Epithelial cell of prostate (primary cell): Measurements from ENCODE around the gene VSIG10L2.
"Not testable (repeated sequence)": the region's sequence is repeated elsewhere in the genome, so short reads cannot be mapped to it uniquely, and the experiment has no call there.

ENCODE experiments used
- DNase-seq: peaks from one replicate; pipeline ENCODE4 v3.0.0-alpha.2; 2011; ENCODE audit warnings: low read depth, low spot score
- H3K27ac ChIP-seq: fragments of 450-650 bp; 2 replicates; pipeline ENCODE4 v1.5.1; 2017; ENCODE audit warnings: mild to moderate bottlenecking

Gene VSIG10L2

DNA sequence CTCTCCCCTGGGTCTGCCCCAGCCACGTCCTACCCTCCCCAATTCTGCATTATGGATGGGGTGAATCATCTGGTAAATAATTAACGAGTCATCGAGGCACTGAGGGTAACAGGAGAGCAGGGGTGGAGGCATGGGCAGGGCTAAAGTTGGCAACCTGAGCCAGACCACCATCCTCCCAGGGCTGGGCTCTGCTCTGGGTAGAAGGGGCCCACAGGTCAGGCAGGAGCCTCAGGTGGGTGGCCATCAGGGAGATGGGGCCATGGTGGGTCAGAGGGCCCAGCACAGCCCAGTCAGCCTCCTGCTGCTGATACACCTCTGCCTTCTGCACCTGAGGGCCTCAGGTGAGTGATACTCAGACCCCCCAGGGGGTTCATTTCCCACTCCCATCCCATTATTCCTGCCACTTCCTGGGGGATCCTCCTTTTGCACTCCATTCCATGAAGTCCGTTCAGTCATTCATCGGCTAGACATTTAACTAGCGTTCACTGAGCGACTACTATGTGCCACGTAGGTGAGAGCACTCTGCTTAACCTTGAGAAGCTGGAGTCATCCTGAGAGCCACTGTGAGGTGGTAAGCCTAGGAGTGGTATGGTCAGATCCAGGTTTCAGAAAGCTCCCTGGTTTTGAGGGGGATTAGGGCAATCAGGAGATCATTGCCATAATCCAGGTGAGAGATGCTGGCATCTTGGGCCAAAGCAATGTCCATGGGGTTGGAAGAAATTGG lies at the start of gene VSIG10L2:
VSIG10L2 (plus strand) TSS at position 248 of the 724 bp plus-strand sequence; CDS start at position 260, 12 bp downstream.
- DNase-seq, result no peak
- no peak within 1 kb of the TSS for H3K27ac ChIP-seq

DNA sequence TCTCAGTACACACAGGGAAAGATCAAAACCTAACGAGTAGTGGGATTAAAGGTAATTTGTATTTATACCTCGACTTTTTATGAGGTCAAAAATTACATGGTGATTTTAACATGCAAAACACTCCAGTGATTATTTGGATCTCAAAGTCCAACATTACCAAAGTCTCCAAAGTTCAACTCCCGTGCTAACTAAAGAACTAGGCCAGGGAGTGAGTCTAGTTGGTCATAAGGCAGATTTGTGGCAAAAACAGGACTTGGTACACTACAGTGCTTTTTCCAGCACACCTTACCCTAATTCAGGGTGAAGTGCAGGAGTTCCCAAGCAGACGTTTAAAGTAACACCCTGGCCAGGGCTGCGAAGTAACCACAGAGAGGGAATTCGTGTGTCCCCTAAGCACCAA lies 44.0 kb upstream of the VSIG10L2 start:
- H3K27ac ChIP-seq, result no peak overlapping the region

DNA sequence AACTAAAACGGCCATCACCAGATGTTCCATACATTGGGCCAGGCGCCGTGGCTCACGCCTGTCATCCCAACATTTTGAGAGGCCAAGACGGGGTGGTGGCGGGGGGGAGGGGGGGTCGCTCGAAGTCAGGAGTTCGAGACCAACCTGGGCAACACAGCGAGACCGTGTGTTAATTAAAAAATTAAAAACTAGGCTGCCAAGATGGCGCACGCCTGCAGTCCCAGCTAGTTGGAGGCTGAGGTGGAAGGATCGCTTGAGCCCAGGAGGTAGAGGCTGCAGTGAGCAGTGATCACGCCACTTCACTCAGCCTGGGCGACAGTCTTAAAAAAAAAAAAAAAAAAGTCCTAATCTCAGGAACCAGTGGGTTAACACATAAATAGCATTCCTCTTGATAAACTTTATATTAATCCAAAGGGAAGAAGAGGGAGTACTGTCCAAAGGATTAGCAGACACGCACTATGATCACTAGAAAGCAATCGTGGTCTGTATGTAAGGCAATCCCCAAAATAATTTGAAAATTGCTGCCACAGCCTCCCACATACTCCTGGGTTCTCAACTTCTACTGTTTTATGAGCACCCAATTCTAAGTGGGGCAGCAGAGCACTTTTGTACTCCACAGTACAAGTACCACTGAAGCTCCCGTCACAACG lies 43.4 kb upstream of the VSIG10L2 start:
- H3K27ac ChIP-seq, result peak overlapping the region; percentile 39
- DNase-seq, result no peak

More for the DNA sequence above, 44.0 kb upstream of the VSIG10L2 start:
- DNase-seq, result no peak

- H3K27ac ChIP-seq, result peak within 1 kb of the TSS; percentile 39
- DNase-seq, result no peak
Observed at GRCh38 chr11:125902927-125903710, 42.7 kb upstream of the VSIG10L2 start, which contains the start of gene PUS3. Gene PUS3 (minus strand): TSS chr11:125903206. CDS start chr11:125896284, 6,922 bp downstream.

GRCh38 chr11:125903711-125904659 lies 41.9 kb upstream of the VSIG10L2 start, which contains the start of gene DDX25:
Gene DDX25 (plus strand): TSS chr11:125904508. CDS start chr11:125904518, 10 bp downstream.
- H3K27ac ChIP-seq, result no peak within 1 kb of the TSS
- DNase-seq, result no peak

- DNase-seq, result no peak
- H3K27ac ChIP-seq, result no peak overlapping the region
Observed at GRCh38 chr11:125904678-125905077, 41.2 kb upstream of the VSIG10L2 start.

GRCh38 chr11:125910226-125910849 lies 35.5 kb upstream of the VSIG10L2 start:
- H3K27ac ChIP-seq, result no peak overlapping the region

DNA sequence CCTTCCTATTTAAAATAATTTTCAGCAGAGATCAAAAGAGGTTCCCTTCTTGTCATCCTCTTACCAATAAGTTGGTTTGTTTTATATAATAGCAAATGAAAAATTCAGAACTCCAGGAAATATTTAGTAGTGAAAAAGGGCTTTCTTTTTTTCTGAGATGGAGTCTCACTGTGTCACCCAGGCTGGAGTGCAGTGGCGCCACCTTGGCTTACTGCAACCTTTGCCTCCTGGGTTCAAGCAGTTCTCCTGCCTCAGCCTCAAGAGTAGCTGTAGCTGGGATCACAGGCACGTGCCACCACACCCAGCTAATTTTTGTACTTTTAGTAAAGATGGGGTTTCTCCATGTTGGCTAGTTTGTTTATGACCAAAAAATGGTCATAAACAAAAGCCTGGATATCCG lies 31.2 kb upstream of the VSIG10L2 start:
- not testable (repeated sequence) for H3K27ac ChIP-seq, DNase-seq

More at GRCh38 chr11:125910226-125910849, 35.5 kb upstream of the VSIG10L2 start:
- no peak for DNase-seq

DNA sequence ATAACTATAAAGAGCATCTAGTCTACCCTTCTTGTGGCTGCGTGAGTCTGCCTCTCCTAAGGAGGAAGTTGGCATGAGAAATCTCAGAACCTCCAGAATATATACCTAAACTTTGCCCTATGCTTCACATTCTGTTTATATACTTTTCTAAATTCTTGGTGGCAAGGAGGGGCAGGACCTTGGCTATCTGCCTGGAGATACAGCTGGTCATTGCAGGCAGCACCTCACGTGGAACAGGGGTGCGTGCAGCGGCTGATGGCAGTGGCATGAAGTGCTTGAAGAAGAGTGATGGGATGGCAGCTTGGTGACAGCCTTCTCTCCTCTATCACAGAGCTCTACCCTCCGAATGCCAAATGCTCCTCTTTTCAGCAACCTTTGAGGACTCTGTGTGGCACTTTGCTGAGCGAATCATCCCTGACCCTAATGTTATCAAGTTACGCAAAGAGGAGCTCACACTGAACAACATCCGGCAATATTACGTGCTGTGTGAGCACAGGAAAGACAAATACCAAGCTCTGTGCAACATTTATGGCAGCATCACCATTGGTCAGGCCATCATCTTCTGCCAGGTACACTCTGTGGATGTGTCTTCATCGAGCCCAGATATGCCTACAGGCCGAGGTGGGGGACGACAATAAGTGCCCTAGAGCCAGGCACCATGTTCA lies 29.0 kb upstream of the VSIG10L2 start:
- no peak overlapping the region for H3K27ac ChIP-seq
- no peak for DNase-seq

GRCh38 chr11:125918140-125918840 lies 27.6 kb upstream of the VSIG10L2 start:
- no peak for DNase-seq
- H3K27ac ChIP-seq, result no peak overlapping the region

- DNase-seq, result no peak
- no peak overlapping the region for H3K27ac ChIP-seq
Observed at GRCh38 chr11:125921042-125921441, 24.8 kb upstream of the VSIG10L2 start.

GRCh38 chr11:125922156-125922555 lies 23.7 kb upstream of the VSIG10L2 start:
- no peak for DNase-seq
- no peak overlapping the region for H3K27ac ChIP-seq

DNA sequence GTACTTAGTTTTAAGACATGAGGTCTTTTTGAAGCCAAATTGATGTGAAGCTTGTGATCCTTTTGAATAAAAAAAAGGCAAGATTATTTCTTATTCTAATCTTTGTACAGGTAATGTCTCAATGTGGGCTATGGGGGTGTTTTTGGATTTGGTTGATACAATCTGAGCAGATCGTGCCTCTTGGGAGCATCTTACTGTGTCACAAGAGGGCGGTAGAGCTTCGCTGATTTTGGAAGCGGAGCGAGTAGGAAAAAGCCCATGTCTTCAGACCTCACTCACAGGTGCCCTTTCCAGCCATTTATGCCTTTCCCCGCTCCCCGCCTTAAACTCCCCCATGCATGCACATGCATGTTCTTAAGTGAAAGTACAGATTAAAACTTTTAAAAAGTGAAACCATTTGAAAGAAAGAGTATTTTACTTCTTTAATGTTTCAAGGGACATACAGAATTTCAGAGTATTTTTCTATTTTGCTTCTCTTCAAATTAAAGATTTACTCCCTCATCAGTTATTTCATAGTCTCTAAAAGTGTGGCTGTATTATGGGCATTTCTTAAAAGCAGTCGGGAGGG lies 22.7 kb upstream of the VSIG10L2 start:
- no peak overlapping the region for H3K27ac ChIP-seq
- DNase-seq, result peak; percentile 6

DNA sequence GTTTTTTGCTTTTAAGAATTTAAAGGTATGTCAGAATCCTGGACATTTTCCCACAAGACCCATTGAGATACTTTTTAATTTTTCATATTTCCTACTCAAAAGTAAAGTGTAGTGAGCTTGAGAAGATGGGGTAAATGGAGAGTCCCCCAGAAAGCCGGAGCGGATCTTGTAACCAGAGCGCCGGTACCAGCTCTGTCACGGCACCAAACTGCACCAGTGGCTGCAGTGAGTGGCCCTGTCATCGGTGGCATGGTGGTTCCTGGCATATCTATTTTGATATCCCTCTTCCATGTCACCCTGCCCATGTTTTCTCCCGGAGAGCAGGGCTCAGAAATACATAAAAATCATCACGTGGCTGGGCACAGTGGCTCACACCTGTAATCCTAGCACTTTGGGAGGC lies 22.2 kb upstream of the VSIG10L2 start:
- H3K27ac ChIP-seq, result no peak overlapping the region
- DNase-seq, result no peak

- no peak overlapping the region for H3K27ac ChIP-seq
- no peak for DNase-seq
Observed at GRCh38 chr11:125924384-125925007, 21.3 kb upstream of the VSIG10L2 start.

- no peak overlapping the region for H3K27ac ChIP-seq
- DNase-seq, result no peak
Observed at GRCh38 chr11:125925247-125925740, 20.6 kb upstream of the VSIG10L2 start.

- no peak overlapping the region for H3K27ac ChIP-seq
Observed at GRCh38 chr11:125925804-125926203, 20.0 kb upstream of the VSIG10L2 start.

More at GRCh38 chr11:125925804-125926203, 20.0 kb upstream of the VSIG10L2 start:
- no peak for DNase-seq
